ENCODE data around the gene NDUFA11.

Gene NDUFA11

GRCh38 chr19:5903624-5904351, at the start of gene NDUFA11:
Gene NDUFA11 (minus strand): TSS chr19:5903790. CDS start chr19:5903708, 82 bp downstream.
- DNase-seq: peak; percentile 68 to 72

GRCh38 chr19:5953030-5953589, 49.5 kb upstream of the NDUFA11 start:
- no peak for DNase-seq

GRCh38 chr19:5952193-5953029, 48.8 kb upstream of the NDUFA11 start:
- DNase-seq: no peak

GRCh38 chr19:5951338-5951861, 47.8 kb upstream of the NDUFA11 start:
- no peak for DNase-seq

- no peak for DNase-seq
These were observed 47.2 kb upstream of the NDUFA11 start for GRCh38 chr19:5950741-5951140.

- DNase-seq: no peak
These were observed 46.3 kb upstream of the NDUFA11 start for GRCh38 chr19:5949792-5950305.

- DNase-seq: no peak
These were observed 45.4 kb upstream of the NDUFA11 start for GRCh38 chr19:5948752-5949564.

- no peak for DNase-seq
These were observed 43.8 kb upstream of the NDUFA11 start for GRCh38 chr19:5947435-5947834.

GRCh38 chr19:5943623-5944022, 40.0 kb upstream of the NDUFA11 start:
- DNase-seq: no peak

GRCh38 chr19:5943045-5943444, 39.5 kb upstream of the NDUFA11 start:
- no peak for DNase-seq

- DNase-seq: no peak
These were observed 38.1 kb upstream of the NDUFA11 start for GRCh38 chr19:5941673-5942072.

- no peak for DNase-seq
These were observed 36.9 kb upstream of the NDUFA11 start for GRCh38 chr19:5940260-5941208.

- DNase-seq: no peak
These were observed 34.0 kb upstream of the NDUFA11 start for GRCh38 chr19:5937550-5937949.

- no peak for DNase-seq
These were observed 32.7 kb upstream of the NDUFA11 start for GRCh38 chr19:5936292-5936592.

GRCh38 chr19:5935473-5936291, 32.1 kb upstream of the NDUFA11 start:
- no peak for DNase-seq

- no peak for DNase-seq
These were observed 31.3 kb upstream of the NDUFA11 start for GRCh38 chr19:5934774-5935472.

GRCh38 chr19:5934069-5934401, 30.4 kb upstream of the NDUFA11 start:
- DNase-seq: no peak

GRCh38 chr19:5933391-5934068, 29.9 kb upstream of the NDUFA11 start:
- DNase-seq: no peak

- DNase-seq: peak in 1 of 2 experiments; percentile 34
These were observed 29.1 kb upstream of the NDUFA11 start for GRCh38 chr19:5932609-5933262.
